Keratinocyte (primary cell): Measurements from ENCODE around the gene ILDR1. TPM values are rescaled to one million over a fixed set of nuclear protein-coding genes. Genes with fewer than 3 reads are reported as not detected.

Source experiments
- DNase-seq: peaks from one replicate; pipeline ENCODE4 v3.0.0-alpha.2; 2011; ENCODE audit warnings: low read depth, missing footprints, low spot score
- FAIRE-seq: peaks from 2 replicates; lab custom pipeline; 2011; peaks lifted over from hg19 to GRCh38; lab: Jason Lieb, UNC
- H2AFZ ChIP-seq: 2 replicates; pipeline ENCODE4 v1.6.0; 2012; ENCODE audit warnings: low read length, control low read depth, inconsistent platforms; ENCODE audit not compliant: control insufficient read depth
- H3K27ac ChIP-seq: 2 replicates; pipeline ENCODE4 v1.5.1; 2011; ENCODE audit warnings: low read length; ENCODE audit not compliant: control insufficient read depth, insufficient read depth
- H3K27me3 ChIP-seq: 3 replicates; pipeline ENCODE4 v1.6.0; 2011; ENCODE audit warnings: low read length; ENCODE audit not compliant: control insufficient read depth, insufficient read depth; ENCODE audit errors: extremely low read depth
- H3K36me3 ChIP-seq, 2 experiments: 2 replicates in 1 of 2; 3 replicates in 1 of 2; pipeline ENCODE4 v1.5.1; 2011; ENCODE audit warnings: low read length in 2 of 2, mild to moderate bottlenecking in 1 of 2; ENCODE audit not compliant: control insufficient read depth in 2 of 2, insufficient read depth in 2 of 2; ENCODE audit errors: extremely low read depth in 1 of 2
- H3K4me1 ChIP-seq: 3 replicates; pipeline ENCODE4 v1.5.1; 2011; ENCODE audit warnings: low read length; ENCODE audit not compliant: control insufficient read depth, insufficient read depth; ENCODE audit errors: extremely low read depth
- H3K4me2 ChIP-seq: 3 replicates; pipeline ENCODE4 v1.6.0; 2011; ENCODE audit warnings: low read depth, low read length; ENCODE audit not compliant: control insufficient read depth, insufficient read depth; ENCODE audit errors: extremely low read depth
- H3K4me3 ChIP-seq, 3 experiments: fragments of 200-600 bp in 1 of 3; sonication (generic) in 1 of 3; 2 replicates in 2 of 3; 3 replicates in 1 of 3; pipeline ENCODE4 v1.5.1; 2011 to 2016; ENCODE audit warnings: low read length in 3 of 3, mild to moderate bottlenecking in 3 of 3, control low read depth in 2 of 3, inconsistent platforms in 1 of 3, low read depth in 1 of 3, mixed read lengths in 1 of 3, mixed run types in 1 of 3, moderate library complexity in 1 of 3; ENCODE audit not compliant: control insufficient read depth in 2 of 3, insufficient read depth in 2 of 3; ENCODE audit errors: extremely low read depth in 1 of 3
- H3K79me2 ChIP-seq: 2 replicates; pipeline ENCODE4 v1.6.0; 2012; ENCODE audit warnings: low read length; ENCODE audit not compliant: control insufficient read depth, insufficient read depth
- H3K9ac ChIP-seq: 3 replicates; pipeline ENCODE4 v1.6.0; 2011; ENCODE audit warnings: low read length; ENCODE audit not compliant: control insufficient read depth, insufficient read depth; ENCODE audit errors: extremely low read depth
- H3K9me1 ChIP-seq: 3 replicates; pipeline ENCODE4 v1.6.0; 2011; ENCODE audit warnings: low read length; ENCODE audit not compliant: control insufficient read depth, insufficient read depth; ENCODE audit errors: extremely low read depth
- H3K9me3 ChIP-seq: 2 replicates; pipeline ENCODE4 v1.5.1; 2012; ENCODE audit warnings: low read depth, low read length; ENCODE audit not compliant: control insufficient read depth
- H4K20me1 ChIP-seq: 3 replicates; pipeline ENCODE4 v1.6.0; 2011; ENCODE audit warnings: low read length; ENCODE audit not compliant: control insufficient read depth, insufficient read depth; ENCODE audit errors: extremely low read depth
- CTCF ChIP-seq, 3 experiments: IDR thresholded peaks in 1 of 3; conservative IDR thresholded peaks in 1 of 3; optimal IDR thresholded peaks in 1 of 3; 2 replicates in 2 of 3; 3 replicates in 1 of 3; pipeline versions ENCODE3 to v1.5.1; 2011; ENCODE audit warnings: low read length in 3 of 3, mild to moderate bottlenecking in 3 of 3, moderate library complexity in 2 of 3, control low read depth in 1 of 3, inconsistent platforms in 1 of 3; ENCODE audit not compliant: insufficient read depth in 2 of 3; ENCODE audit errors: extremely low read depth in 1 of 3
- EZH2 ChIP-seq: IDR thresholded peaks from one replicate; pipeline ENCODE4 v1.6.1; 2012; ENCODE audit warnings: inconsistent platforms, mild to moderate bottlenecking, low read length, moderate library complexity
- dilution Hi-C: fragments of 300-500 bp; cut with MboI; formaldehyde crosslinking; loops from one replicate; pipeline ENCODE4 v1.7.0; 2020; ENCODE audit warnings: low sequenced_read_pairs; ENCODE audit not compliant: extremely low pct_ligation_motif_present
- polyA plus RNA-seq, 5 experiments: library from polyadenylated mRNA; depleted of rRNA in 3 of 5; stranded (reverse) in 3 of 5; stranded (forward) in 1 of 5; unstranded in 1 of 5; fragments of >200 nt; gene quantifications; 1 replicate in 1 of 5; 2 replicates in 3 of 5; 3 replicates in 1 of 5; pipeline versions ENCODE4 v1.2.1 to v1.2.3, GENCODE V29; 2011 to 2012; ENCODE audit warnings: missing spikeins in 2 of 5, low read depth in 1 of 5, low replicate concordance in 1 of 5

The ILDR1 gene
- polyA plus RNA-seq, 1 donor (not counting 4 experiments of a cell fraction or from before 2014, with no cell fraction given), result 0.09 TPM

GRCh38 chr3:122023335-122023910 is 1.4 kb upstream of the ILDR1 start:
- dilution Hi-C loops, result no loop called here
- Histone ChIP-seq H2AFZ (no peak overlapping the region), H4K20me1 (no peaks in the 10 kb centered on the region), H3K4me1 (peaks cover 5% of the 10 kb centered on the region), H3K9me3 (no peaks in the 10 kb centered on the region), H3K27ac (no peak overlapping the region), H3K4me3 (no peak overlapping the region), H3K9me1 (no peaks in the 10 kb centered on the region), H3K79me2 (no peaks in the 10 kb centered on the region), H3K36me3 (no peaks in the 10 kb centered on the region), H3K27me3 (no peaks in the 10 kb centered on the region), H3K9ac (no peak overlapping the region), H3K4me2 (no peak overlapping the region)
- DNase-seq (no peak), FAIRE-seq (no peak)
- TF ChIP-seq CTCF (optimal IDR thresholded peaks at IDR 0.05 in 1 of 3, IDR thresholded peaks at IDR 0.05 in 1 of 3, conservative IDR thresholded peaks at IDR 0.05 in 1 of 3; ENCODE audit: extremely low read depth in 1 of 3, insufficient read depth in 2 of 3, low read length in 3 of 3) (no peak), EZH2 (no peak)

GRCh38 chr3:122021037-122021436 is 1.0 kb downstream of the ILDR1 start:
- no peaks in the 10 kb centered on the region for H3K79me2 ChIP-seq
- no peak for DNase-seq
- dilution Hi-C loops, result no loop called here
- no peaks in the 10 kb centered on the region for H3K9me3 ChIP-seq
- no peak overlapping the region for H3K4me3 ChIP-seq
- H3K9me1 ChIP-seq, result no peaks in the 10 kb centered on the region
- no peak overlapping the region for H3K27ac ChIP-seq
- no peaks in the 10 kb centered on the region for H3K36me3 ChIP-seq
- H3K4me2 ChIP-seq, result no peak overlapping the region
- no peak overlapping the region for H3K9ac ChIP-seq
- peaks cover 5% of the 10 kb centered on the region for H3K4me1 ChIP-seq
- no peaks in the 10 kb centered on the region for H4K20me1 ChIP-seq
- TF ChIP-seq EZH2 (no peak), CTCF (optimal IDR thresholded peaks at IDR 0.05 in 1 of 3, IDR thresholded peaks at IDR 0.05 in 1 of 3, conservative IDR thresholded peaks at IDR 0.05 in 1 of 3; ENCODE audit: extremely low read depth in 1 of 3, insufficient read depth in 2 of 3, low read length in 3 of 3) (no peak)
- FAIRE-seq, result no peak
- no peaks in the 10 kb centered on the region for H3K27me3 ChIP-seq
- no peak overlapping the region for H2AFZ ChIP-seq
